Stimulated activated CD8-positive, alpha-beta memory T cell treated with anti-CD3 and anti-CD28 coated beads, Interleukin-15, amount 100 ng/mL, for 24 hours (primary cell): ENCODE data around the gene ADCK1.
"Not testable (repeated sequence)": the region's sequence is repeated elsewhere in the genome, so short reads cannot be mapped to it uniquely, and the experiment has no call there.

ENCODE experiments used
- DNase-seq: peaks from one replicate; pipeline ENCODE4 v3.0.0-alpha.2; 2020; ENCODE audit warnings: low read depth

ADCK1 gene, protein sequence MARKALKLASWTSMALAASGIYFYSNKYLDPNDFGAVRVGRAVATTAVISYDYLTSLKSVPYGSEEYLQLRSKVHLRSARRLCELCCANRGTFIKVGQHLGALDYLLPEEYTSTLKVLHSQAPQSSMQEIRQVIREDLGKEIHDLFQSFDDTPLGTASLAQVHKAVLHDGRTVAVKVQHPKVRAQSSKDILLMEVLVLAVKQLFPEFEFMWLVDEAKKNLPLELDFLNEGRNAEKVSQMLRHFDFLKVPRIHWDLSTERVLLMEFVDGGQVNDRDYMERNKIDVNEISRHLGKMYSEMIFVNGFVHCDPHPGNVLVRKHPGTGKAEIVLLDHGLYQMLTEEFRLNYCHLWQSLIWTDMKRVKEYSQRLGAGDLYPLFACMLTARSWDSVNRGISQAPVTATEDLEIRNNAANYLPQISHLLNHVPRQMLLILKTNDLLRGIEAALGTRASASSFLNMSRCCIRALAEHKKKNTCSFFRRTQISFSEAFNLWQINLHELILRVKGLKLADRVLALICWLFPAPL

DNA sequence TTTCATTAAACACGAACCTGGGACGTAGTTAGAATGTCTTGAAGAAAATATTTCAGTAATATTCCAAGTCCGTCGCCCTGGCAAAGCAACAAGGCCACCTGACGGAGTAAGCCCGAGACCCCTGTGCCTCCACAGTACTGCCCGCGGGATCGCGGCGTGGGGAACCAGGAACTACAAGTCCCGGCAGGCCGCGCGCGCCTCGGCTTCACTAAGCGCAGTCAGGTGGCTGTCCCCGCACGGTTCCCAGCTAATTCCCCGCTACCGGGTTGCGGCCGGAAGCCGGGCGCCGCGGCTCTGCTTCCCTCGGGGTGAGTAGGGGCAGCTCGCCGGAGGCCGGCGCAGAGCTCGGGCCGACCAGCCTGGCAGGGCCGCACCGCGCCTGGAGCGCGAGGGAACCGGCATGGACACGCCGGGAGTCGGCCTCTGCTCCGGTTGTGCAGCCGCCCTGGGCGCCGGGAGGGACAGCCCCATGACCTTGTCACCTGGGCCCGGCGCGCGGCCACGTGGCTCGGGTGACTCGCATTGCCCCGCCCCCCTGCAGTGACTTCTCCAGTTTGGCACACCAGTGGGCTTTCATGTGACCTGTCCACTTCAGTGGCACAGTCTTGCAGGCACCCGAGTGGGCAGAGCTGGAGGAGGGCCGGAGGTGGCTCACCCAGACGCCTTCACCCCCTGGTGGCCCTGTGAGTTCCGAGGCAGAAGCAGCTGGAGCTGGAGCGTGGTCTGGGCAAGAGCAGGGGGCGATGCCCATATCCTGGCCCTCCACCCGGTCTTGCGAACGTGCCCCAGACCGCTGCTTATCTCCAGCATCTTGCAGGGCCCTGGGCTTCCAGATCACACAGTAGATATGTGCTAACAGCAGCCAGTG is at the start of gene ADCK1:
Gene ADCK1 (plus strand): TSS at position 247 of the 868 bp plus-strand sequence. CDS start 18,870 bp downstream, outside the sequence.
- peak; percentile 80 for DNase-seq

DNA sequence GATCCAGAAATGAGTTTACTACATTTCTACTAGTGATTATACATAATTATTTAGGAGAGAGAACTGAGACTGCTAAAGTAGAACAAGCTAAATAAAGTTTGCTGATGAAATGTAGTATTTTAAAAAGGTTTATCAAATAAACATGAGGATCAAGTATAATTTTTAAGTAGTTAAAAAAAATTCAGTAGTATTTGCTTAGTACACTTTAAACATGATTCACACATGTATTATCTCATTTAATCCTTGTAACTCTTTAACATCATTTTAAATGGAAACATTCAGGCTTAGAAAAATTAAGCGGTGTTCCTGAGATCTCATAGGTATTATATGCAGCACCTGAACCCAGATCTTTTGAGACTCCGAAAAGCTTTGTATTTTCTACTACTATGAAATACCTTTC is 47.6 kb upstream of the ADCK1 start:
- no peak for DNase-seq

DNA sequence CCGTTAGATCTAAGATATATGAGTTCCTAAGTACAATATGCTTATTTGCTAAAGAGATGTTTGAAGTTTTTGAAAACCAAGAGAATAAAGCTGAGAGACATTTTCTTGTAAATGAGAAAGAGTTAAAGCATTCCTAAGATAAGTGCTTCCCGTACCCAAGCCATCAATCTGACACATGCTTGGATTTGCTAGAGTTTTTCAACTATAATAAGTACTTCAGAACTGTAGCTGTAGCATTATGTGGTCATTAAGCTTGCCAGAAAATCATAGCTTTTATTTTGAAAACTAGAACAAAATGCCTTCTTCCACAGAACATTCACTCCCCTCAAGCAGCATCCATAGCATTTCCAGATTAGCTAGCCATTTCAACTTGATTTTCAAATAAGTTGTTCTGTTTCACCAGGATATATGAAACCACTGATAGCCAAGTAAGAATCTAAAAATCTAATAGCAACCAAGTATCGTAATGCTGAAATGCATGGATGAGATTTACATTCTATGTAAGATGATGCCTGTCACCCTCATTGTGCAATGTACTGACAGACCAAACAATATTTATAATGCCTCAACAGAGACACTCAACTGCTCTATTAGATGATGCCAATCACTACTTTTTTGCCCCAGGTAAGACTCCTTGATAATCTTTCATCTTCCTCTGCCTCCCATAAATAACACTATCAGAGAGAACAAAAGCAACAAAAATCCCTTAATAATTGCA is 47.0 kb upstream of the ADCK1 start:
- DNase-seq, result no peak

DNA sequence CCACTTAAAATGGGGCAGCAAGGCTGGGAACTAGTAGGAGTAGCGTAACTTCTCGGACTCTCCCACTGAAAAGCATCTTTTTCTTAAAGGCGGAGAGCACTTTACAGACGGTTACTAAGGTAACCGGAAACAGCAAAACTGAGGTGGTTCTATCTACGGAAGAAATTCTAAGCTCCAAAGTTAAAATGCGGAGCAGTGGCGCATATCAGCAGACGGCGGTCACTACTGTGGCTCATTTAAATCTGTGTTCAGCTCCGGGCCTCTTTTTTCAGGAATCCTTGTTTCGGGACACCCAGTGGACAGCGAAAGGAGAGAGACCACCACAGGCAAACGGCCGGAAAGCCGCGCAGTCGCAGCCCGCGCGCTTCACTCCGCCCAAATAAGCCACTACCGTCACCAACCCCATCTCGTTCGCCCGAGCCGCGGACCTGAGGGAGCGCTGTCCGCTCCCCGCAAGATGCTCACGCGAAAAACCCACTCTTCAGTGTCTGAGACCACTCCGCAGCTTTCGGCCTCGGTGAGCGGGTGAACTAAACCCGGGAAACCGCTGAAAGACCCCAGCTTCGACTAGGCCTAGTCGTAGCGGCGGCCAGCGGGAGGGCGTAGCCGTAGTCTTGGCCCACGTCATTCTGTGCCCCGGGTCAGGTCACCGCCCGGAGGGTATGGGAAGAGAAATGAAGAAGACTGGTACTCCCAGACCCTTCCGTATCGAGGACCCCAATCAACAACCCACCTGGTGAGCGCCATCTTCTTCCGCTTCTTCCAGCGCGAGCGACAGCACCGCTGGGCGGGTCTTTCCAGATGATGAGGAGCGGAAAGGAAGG is 39.3 kb upstream of the ADCK1 start, which contains the start of gene SNW1:
Gene SNW1 (minus strand): TSS at position 776 of the 824 bp plus-strand sequence. CDS start 29 bp downstream, at position 747.
- peak; percentile 74 for DNase-seq

DNA sequence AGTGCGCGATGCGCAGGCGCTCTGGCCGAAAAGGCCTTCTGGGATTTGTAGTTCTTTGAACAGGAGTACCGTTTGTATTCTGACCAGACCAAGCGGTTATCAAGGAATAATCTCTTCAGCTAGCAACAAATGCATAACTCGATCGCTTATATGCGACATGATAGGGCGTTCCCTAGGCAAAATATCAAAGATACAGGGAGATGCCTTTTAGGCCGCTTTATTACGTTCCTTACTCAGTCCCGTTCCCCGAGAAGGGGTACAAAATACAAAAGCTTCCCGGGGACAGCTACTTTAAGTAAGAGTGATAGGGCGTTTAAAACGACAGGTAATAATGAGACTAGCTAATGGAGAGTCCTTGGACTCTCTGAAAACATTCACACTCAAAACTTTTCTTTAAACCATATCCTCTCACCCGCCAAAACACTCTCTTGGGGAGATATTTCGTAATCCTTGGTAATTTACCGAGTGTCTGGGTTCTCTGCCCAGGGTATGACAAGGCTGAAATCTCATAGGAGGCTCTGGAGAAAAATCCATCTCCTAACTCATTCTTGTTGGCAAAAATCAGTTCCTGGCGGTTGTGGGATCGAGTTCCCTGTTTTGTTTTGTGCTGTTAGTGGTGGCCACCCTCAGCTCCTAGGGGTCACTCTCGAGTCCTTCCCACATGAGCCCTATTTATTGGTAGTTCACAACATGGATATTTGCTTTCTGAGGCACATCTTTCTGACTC is 38.5 kb upstream of the ADCK1 start:
- DNase-seq, result no peak

DNA sequence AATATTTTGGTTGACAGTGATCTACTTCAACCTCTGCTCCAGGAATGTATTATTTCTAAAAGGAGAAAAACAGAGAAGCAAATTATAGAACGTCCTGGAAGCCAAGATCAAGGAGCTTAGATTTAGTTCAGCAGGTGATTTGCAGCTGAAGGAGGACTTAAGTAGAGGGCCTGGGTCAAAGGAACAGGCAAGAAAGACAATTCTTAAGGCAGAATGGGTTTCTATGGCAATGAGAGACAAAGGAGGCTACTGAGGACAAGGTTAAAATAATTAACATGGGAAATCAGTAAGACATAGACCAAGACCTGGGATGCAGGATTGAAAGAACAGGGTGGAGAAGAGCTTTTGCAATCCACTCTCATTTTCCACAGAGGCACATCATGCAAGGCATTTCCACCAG is 36.6 kb upstream of the ADCK1 start:
- no peak for DNase-seq

DNA sequence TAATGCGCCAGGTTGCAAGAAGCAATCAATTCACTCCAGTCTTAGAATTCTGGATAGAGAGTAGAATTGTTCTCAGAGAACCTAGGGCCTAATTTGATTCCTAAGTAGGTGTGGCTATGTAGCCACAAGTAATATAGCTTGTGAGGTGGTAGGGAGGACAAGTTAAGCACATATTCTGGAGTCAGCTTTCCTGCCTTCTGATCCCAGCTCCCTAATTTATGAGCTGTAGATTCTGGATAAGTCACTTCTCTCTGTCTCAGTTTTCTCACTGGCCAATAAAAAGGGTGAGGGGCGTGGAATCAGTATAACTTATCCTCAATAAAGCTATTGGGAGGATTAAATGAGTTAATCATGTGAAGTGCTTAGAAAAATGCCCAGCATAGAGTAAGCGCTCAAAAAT is 35.9 kb upstream of the ADCK1 start:
- no peak for DNase-seq

DNA sequence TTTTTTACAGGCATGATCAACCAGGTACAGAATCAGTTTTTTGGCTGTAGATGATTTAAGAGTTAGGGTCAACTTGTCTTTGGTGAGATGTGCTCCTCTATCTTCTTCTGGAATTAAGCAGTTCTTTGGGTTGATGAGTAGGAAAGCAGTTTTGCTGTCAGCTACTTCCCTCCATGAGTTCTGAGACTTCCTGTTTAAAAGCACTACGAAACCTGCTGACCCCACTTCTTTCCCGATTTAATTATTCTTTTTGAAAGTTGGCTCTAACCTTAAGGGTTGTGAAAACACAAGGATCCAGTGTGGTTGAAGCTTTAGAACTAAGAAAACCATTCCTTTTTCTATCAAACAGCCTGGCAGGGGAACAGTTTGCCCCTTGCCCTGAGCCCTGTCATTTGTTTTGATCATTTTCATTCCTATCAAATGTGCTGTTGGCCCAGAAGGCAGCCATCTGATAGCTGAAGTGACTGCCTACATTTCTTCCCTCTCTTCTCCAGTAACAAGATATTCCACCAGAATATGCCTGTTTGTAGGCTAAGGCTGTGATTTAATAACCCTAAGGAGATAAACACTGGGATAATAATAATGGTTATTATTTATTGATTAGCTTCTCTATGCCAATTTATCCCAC is 31.4 kb upstream of the ADCK1 start:
- not testable (repeated sequence) for DNase-seq

DNA sequence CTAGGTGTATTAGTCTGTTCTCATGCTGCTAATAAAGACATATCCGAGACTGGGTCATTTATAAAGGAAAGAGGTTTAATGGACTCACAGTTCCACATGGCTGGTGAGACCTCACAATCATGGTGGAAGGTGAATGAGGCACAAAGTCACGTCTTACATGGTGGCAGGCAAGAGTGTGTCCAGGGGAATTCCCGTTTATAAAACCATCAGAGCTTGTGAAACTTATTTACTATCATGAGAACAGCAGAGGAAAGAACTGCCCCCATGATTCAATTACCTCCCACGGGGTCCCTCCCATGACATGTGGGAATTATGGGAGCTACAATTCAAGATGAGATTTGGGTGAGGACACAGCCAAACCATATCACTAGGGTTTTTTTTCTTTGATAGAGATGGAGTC is 25.9 kb upstream of the ADCK1 start:
- DNase-seq, result not testable (repeated sequence)

DNA sequence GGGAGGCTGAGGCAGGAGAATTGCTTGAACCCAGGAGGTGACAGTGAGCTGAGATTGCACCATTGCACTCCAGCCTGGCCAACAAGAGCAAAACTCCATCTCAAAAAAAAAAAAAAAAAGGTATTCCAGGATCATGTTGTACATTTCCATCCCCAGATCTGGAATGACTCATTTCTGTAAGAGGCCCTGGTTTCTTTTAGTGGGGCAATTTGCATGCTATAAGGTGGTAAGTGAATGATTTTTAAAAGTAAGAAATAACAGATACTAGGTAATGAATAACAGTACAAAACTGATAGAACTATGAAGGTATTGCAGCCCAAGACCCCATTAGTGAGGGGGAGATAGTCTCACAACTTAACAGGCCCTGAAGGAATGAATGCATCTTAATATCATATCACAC is 17.7 kb upstream of the ADCK1 start:
- DNase-seq, result no peak

DNA sequence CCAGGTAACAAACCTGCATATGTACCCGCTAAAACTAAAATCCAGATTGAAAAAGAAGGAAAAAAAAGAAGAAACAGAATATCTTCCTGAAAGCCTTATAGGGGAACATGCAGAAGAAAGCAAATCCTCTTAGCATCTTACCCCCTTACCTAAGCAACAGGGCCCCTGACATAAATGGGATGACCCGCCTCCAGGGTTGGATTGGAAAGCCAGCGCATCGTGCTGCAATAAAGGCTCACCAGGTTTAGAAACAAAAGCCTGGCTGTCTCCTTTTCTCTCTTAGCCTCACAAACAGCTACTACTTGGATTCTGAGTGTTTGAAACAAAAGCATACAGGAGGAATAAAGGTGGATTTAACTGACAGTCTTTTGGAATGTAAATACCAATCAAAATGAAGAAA is 13.8 kb upstream of the ADCK1 start:
- no peak for DNase-seq

DNA sequence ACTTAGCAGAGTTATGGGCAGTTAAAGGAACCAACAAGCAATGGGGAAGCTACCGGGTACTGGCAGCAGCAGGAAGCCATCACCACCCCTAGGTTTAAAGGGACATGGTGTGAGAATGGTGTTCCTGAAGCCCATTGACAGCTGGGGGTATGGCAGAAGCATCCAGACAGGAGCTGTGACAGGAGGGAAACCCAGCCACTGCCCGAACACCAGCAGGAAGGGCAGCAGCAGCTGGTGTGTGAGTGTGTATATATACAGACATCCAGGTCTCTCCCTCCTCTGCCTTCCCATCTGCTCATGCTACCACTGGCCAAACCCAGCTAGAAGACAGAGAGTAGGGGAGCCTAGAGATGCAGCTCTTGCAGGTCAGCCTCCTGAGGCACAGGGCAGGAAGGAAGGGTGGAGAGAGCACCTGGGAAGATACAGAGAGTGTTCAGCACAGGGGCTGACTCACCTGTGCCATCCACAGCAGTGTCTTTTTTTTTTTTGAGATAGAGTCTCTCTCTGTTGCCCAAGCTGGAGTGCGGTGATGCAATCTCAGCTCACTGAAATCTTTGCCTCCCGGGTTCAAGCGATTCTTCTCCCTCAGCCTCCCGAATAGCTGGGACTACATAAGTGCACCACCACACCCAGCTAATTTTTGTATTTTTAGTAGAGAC is 9.2 kb upstream of the ADCK1 start:
- no peak for DNase-seq

DNA sequence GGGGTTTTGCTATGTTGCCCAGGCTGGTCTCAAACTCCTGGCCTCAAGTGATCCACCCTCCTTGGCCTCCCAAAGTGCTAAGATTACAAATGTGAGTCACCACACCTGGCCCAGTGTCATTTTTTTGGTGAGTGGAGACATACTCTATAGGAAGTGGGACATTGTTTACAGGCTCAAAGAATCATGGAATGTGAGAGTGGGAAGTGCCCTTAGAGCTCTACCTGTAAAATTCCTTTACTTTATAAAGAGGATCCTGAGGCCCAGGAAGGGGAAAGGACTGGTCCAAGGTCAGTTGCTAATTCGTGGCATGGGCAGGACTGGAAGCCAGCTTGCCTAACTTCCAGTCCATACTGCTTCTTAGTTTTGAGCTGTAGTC is 8.7 kb upstream of the ADCK1 start:
- DNase-seq, result no peak

DNA sequence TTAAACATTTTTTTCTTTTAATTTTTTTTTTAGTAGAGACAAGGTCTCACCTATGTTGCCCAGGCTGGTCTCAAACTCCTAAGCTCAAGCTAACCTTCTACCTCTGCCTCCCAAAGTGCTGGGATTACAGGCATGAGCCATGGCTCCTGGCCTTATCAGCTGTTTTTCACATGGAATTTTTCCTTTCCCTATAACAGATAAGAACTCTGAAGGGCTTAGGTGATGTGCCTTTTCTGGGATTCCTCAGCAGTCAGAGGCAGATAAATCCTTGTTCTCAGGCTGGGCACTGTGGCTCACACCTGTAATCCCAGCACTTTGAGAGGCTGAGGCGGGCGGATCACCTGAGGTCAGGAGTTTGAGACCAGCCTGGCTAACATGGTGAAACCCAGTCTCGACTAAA is 6.7 kb upstream of the ADCK1 start:
- DNase-seq, result not testable (repeated sequence)

DNA sequence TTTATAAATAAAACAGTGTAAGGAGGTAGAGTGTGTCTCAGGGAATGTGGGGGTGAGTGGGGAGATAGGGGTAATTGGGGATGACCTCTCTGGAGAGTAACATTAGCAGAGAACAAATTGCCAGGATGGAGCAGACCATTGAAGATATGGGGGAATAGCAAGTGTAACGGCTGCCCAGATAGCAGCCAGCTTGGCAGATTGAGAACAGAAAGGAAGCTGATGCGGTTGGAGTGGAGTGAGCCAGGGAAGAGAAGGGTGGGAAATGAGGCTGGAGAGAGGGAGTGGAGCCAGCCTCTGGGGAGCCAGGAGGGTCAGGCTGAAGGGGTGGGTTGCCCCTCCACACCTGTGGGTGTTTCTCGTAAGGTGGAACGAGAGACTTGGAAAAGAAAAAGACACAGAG is 5.6 kb upstream of the ADCK1 start:
- no peak for DNase-seq

DNA sequence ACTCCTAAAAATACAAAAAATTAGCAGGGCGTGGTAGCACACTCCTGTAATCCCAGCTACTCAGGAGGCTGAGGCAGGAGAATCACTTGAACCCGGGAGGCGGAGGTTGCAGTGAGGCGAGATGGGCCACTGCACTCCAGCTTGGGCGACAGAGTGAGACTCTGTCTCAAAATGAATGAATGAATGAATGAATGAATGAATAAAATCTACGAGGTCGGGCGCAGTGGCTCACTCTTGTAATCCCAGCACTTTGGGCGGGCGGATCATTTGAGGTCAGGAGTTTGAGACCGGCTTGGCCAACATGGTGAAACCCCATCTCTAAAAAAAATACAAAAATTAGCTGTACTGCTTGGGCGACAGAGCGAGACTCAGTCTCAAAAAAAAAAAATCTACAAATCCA is 453 bp upstream of the ADCK1 start:
- not testable (repeated sequence) for DNase-seq

DNA sequence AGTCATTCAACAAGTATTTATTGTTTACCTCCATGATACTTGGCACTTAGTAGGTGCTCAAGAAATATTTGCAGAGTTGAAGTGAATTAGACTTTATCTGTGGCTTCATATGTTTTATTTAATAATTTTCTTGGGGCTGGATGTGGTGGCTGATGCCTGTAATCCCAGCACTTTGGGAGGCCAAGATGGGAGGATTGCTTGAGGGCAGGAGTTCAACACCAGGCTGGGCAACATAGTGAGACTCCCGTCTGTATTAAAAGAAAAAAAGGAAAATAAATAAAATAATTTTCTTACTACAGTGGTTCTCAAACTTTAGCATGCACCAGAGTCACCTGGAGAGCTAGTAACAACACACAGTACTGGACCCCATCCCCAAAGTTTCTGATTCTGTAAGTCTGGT is 905 bp downstream of the ADCK1 start:
- no peak for DNase-seq

DNA sequence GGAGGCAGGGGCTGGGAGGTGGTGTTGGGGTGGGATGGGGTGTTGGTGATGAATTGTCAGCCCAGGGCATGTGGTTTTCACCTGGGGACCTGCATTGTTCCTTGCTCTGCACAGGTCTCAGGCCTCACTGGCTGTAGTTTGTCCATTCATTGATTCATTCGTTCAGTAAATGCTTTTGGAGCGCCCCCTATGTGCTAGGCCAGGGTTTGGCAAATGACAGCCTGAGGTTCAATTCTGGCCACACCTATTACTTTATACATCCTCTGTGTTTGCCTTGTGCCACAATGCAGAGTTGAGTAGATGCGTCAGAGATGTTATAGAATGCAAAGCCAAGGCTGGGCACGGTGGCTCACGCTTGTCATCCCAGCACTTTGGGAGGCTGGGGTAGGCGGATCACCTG is 4.7 kb downstream of the ADCK1 start:
- no peak for DNase-seq

DNA sequence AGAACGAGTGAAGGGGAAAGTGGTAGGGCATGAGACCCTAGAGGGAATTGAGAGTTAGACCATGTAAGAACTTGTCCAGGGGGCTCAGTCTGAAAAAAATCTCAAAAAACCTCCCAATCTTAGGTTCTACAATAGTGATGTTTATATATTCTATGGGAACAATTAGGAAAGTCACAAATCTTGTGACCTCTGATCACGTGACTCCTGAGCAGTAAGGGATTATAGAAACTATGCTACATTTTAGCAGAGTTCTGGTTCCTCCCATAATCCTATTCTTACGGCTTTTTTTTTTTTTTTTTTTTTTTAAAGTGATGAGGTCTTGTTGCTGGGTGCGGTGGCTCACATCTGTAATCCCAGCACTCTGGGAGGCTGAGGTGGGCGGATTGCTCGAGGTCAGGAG is 5.8 kb downstream of the ADCK1 start:
- no peak for DNase-seq

DNA sequence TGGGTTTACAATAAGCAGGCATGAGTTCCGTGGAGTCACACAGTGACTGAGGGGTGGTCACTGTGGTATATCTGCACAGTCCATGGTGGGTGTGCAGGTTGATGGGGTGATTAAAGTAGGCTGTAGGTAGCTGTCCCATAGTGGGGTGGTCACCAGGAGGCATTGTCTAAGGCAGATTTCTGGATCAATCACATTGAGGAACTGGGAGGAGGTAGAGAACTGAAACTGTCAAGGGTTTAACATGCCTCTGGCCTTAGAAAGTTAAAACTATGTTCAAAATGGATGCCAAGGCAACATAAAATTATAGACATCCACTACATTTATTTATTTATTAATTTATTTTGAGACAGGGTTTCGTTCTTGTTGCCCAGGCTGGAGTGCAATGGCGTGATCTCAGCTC is 8.3 kb downstream of the ADCK1 start:
- no peak for DNase-seq
